ENCODE measurements around the gene TCF25.

- TF ChIP-seq CTCF (conservative IDR thresholded peaks at IDR 0.05; ENCODE audit: low read length) (no peak), EZH2phosphoT487 (IDR thresholded peaks at IDR 0.05; ENCODE audit: borderline replicate concordance) (no peak)
These were observed 42.2 kb downstream of the TCF25 start for GRCh38 chr16:89915303-89916232.
